ENCODE results near the gene HTN1.
"Not testable (repeated sequence)": the region's sequence is repeated elsewhere in the genome, so short reads cannot be mapped to it uniquely, and the experiment has no call there.

The HTN1 gene

DNA sequence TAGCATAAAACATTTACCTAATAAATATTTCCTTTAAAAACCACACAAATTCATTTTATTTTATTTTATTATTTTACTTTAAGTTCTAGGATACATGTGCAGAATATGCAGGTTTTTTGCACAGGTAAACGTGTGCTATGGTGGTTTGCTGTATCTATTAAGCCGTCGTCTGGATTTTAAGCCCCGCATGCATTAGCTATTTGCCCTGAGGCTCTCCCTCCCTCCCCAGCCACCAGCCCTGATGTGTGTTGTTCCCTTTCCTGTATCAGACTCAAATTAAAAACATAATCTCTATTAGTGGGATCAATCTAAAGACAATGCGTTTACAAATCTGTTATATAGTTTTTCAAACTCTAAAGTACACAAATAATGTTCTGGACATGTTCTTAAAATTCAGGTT is 23.2 kb upstream of the HTN1 start:
- TF ChIP-seq, protein P1, sequence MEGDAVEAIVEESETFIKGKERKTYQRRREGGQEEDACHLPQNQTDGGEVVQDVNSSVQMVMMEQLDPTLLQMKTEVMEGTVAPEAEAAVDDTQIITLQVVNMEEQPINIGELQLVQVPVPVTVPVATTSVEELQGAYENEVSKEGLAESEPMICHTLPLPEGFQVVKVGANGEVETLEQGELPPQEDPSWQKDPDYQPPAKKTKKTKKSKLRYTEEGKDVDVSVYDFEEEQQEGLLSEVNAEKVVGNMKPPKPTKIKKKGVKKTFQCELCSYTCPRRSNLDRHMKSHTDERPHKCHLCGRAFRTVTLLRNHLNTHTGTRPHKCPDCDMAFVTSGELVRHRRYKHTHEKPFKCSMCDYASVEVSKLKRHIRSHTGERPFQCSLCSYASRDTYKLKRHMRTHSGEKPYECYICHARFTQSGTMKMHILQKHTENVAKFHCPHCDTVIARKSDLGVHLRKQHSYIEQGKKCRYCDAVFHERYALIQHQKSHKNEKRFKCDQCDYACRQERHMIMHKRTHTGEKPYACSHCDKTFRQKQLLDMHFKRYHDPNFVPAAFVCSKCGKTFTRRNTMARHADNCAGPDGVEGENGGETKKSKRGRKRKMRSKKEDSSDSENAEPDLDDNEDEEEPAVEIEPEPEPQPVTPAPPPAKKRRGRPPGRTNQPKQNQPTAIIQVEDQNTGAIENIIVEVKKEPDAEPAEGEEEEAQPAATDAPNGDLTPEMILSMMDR (IDR thresholded peaks at IDR 0.05) = no peak
- Histone ChIP-seq H3K27me3 (ENCODE audit: control insufficient read depth, insufficient read depth, low read length) (no peaks in the 10 kb centered on the region), H3K27ac (no peak overlapping the region), H2AFZ (no peak overlapping the region), H3K9ac (no peak overlapping the region), H3K79me2 (no peaks in the 10 kb centered on the region), H3K4me2 (ENCODE audit: low read length) (no peak overlapping the region), H3K4me3 (ENCODE audit: low read depth, low read length) (no peak overlapping the region), H3K4me1 (no peaks in the 10 kb centered on the region), H3K36me3 (ENCODE audit: control insufficient read depth, insufficient read depth, low read length) (no peaks in the 10 kb centered on the region), H3K9me3 (ENCODE audit: control insufficient read depth, low read length) (no peaks in the 10 kb centered on the region)

DNA sequence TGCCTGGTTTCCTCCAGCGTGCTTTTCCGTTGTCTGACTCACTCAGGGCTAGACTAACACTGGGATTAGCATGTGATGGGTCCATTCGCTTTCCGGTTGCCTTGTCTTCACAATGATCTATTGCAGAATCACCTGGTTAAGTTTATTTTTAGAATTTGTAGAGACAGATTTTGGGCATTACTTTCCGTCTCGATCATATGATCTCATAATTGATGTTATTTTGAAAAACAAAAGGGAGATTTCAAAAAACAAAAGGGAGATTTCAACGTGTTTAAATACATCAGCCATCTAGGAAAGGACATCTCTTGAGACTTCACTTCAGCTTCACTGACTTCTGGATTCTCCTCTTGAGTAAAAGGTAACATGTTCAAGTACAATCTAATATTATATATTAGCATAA is 22.1 kb upstream of the HTN1 start, which contains the start of gene HTN3:
HTN3 (plus strand) TSS at position 301 of the 400 bp plus-strand sequence. CDS start 2,282 bp downstream, outside the sequence.
- not testable (repeated sequence) for H3K36me3 ChIP-seq (ENCODE audit: control insufficient read depth, insufficient read depth, low read length); H3K4me3 ChIP-seq (ENCODE audit: low read depth, low read length); H3K9ac ChIP-seq; H3K79me2 ChIP-seq; H3K9me3 ChIP-seq (ENCODE audit: control insufficient read depth, low read length); H3K4me1 ChIP-seq; H2AFZ ChIP-seq; H3K4me2 ChIP-seq (ENCODE audit: low read length); H3K27ac ChIP-seq; H3K27me3 ChIP-seq (ENCODE audit: control insufficient read depth, insufficient read depth, low read length)

DNA sequence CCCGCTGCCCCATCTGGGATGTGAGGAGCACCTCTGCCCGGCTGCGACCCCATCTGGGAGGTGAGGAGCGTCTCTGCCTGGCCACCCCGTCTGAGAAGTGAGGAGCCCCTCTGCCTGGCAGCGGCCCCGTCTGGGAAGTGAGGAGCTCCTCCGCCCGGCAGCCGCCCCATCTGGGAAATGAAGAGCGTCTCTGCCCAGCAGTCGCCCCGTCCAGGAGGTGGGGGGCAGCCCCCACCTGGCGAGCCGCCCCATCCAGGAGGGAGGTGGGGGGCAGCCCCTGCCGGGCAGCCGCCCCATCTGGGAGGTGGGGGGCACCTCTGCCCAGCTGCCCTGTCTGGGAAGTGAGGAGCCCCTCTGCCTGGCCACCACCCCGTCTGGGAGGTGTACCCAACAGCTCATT is 12.7 kb upstream of the HTN1 start:
- not testable (repeated sequence) for H3K27ac ChIP-seq; H3K79me2 ChIP-seq; H3K27me3 ChIP-seq (ENCODE audit: control insufficient read depth, insufficient read depth, low read length); H3K4me3 ChIP-seq (ENCODE audit: low read depth, low read length); H3K4me1 ChIP-seq; H3K9me3 ChIP-seq (ENCODE audit: control insufficient read depth, low read length); H3K9ac ChIP-seq; H2AFZ ChIP-seq; H3K4me2 ChIP-seq (ENCODE audit: low read length); H3K36me3 ChIP-seq (ENCODE audit: control insufficient read depth, insufficient read depth, low read length)

GRCh38 chr4:70039928-70040327 is 10.3 kb upstream of the HTN1 start:
- H3K79me2 ChIP-seq; H2AFZ ChIP-seq; H3K27me3 ChIP-seq (ENCODE audit: control insufficient read depth, insufficient read depth, low read length); H3K9me3 ChIP-seq (ENCODE audit: control insufficient read depth, low read length); H3K4me1 ChIP-seq; H3K36me3 ChIP-seq (ENCODE audit: control insufficient read depth, insufficient read depth, low read length); H3K27ac ChIP-seq; H3K4me3 ChIP-seq (ENCODE audit: low read depth, low read length); H3K9ac ChIP-seq; H3K4me2 ChIP-seq (ENCODE audit: low read length): not testable (repeated sequence)

DNA sequence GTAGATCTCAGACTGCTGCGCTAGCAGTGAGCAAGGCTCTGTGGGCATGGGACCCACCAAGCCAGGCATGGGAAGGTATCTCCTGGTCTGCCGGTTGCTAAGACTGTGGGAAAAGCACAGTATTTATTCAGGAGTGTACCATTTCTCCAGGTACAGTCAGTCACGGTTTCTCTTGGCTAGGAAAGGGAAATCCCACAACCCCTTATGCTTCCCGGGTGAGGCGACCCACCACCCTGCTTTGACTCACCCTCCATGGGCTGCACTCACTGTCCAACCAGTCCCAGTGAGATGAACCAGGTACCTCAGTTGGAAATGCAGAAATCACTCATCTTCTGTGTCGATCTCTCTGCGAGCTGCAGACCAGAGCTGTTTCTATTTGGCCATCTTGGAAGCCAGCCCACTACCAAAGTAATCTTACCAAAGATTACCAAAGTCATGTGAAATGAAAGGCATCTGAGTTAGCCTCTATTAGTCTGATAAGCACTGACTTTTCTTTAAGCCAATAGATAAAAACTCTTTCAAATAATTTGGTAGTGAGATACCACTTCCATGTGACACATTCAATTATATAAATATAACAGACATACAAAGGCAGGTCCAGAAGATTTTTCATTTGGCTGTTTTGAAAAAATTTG is 8.5 kb upstream of the HTN1 start:
- Histone ChIP-seq H3K27me3 (ENCODE audit: control insufficient read depth, insufficient read depth, low read length) (no peaks in the 10 kb centered on the region), H2AFZ (no peak overlapping the region), H3K4me3 (ENCODE audit: low read depth, low read length) (no peak overlapping the region), H3K4me1 (no peaks in the 10 kb centered on the region), H3K9me3 (ENCODE audit: control insufficient read depth, low read length) (peaks cover 3% of the 10 kb centered on the region), H3K27ac (no peak overlapping the region), H3K36me3 (ENCODE audit: control insufficient read depth, insufficient read depth, low read length) (no peaks in the 10 kb centered on the region), H3K79me2 (no peaks in the 10 kb centered on the region), H3K4me2 (ENCODE audit: low read length) (no peak overlapping the region), H3K9ac (no peak overlapping the region)
- TF ChIP-seq, protein P1 (IDR thresholded peaks at IDR 0.05) = no peak

DNA sequence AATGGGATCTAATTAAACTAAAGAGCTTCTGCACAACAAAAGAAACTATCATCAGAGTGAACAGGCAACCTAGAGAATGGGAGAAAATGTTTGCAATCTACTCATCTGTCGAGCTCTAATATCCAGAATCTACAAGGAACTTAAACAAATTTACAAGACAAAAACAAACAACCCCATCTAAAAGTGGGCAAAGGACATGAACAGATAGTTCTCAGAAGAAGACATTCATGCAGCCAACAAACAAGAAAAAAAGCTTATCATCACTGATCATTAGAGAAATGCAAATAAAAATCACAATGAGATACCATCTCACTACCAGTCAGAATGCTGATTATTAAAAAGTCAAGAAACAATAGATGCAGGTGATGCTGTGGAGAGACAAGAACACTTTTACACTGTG is 6.3 kb downstream of the HTN1 start:
- H3K4me1 ChIP-seq; H3K27ac ChIP-seq; H3K4me3 ChIP-seq (ENCODE audit: low read depth, low read length); H3K36me3 ChIP-seq (ENCODE audit: control insufficient read depth, insufficient read depth, low read length); H3K27me3 ChIP-seq (ENCODE audit: control insufficient read depth, insufficient read depth, low read length); H3K4me2 ChIP-seq (ENCODE audit: low read length); H3K9ac ChIP-seq; H3K9me3 ChIP-seq (ENCODE audit: control insufficient read depth, low read length); H2AFZ ChIP-seq; H3K79me2 ChIP-seq: not testable (repeated sequence)

DNA sequence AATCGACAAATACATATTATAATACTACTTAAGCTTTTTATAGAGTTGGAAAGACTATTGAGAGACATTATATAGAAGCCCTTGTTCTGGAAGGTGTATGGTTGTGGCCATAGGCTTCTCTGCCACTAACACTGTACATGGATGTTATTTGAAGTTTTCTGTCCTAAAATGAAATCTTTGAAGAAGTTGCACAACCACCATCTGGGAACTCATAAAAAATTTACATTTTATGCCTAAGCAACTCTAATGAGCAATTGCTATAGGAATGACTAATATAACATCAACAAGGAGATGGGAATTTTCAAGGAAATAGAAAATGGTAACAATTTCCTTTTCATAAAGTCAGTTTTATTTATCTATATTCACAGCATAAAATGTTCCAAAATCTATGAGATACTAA is 7.4 kb downstream of the HTN1 start:
- H3K9ac ChIP-seq = no peak overlapping the region
- TF ChIP-seq, protein P1 (IDR thresholded peaks at IDR 0.05) = no peak
- H3K4me3 ChIP-seq (ENCODE audit: low read depth, low read length) = no peak overlapping the region
- no peak overlapping the region for H3K4me2 ChIP-seq (ENCODE audit: low read length)
- no peaks in the 10 kb centered on the region for H3K36me3 ChIP-seq (ENCODE audit: control insufficient read depth, insufficient read depth, low read length)
- no peak overlapping the region for H3K27ac ChIP-seq
- no peaks in the 10 kb centered on the region for H3K27me3 ChIP-seq (ENCODE audit: control insufficient read depth, insufficient read depth, low read length)
- H3K9me3 ChIP-seq (ENCODE audit: control insufficient read depth, low read length) = no peaks in the 10 kb centered on the region
- no peaks in the 10 kb centered on the region for H3K79me2 ChIP-seq
- H3K4me1 ChIP-seq = no peaks in the 10 kb centered on the region
- no peak overlapping the region for H2AFZ ChIP-seq
